HEK293T (cell line): ENCODE data around the gene MED9.

Source experiments
- CTCF ChIA-PET: fragments of 350-600 bp; formaldehyde crosslinking; extraction: SDS; loops from one replicate; lab custom pipeline; 2021; ENCODE audit warnings: antibody characterized with exemption, inconsistent platforms; lab: Yijun Ruan, JAX
- POLR2A ChIA-PET: fragments of 350-600 bp; formaldehyde crosslinking; extraction: SDS; loops from one replicate; lab custom pipeline; 2020; ENCODE audit warnings: antibody characterized with exemption, inconsistent platforms; lab: Yijun Ruan, JAX
- DNase-seq: peaks from one replicate; pipeline ENCODE4 v3.0.0; 2012; ENCODE audit warnings: mixed read lengths; ENCODE audit errors: extremely low spot score
- ARNT ChIP-seq: fragments of 450-650 bp; IDR thresholded peaks from 2 replicates; pipeline ENCODE4 v1.6.1; 2017; ENCODE audit warnings: mild to moderate bottlenecking
- BHLHE40 ChIP-seq: fragments of 450-650 bp; IDR thresholded peaks from 2 replicates; pipeline ENCODE4 v1.6.1; 2016; ENCODE audit warnings: mild to moderate bottlenecking, moderate library complexity, borderline replicate concordance
- CTBP1 ChIP-seq: fragments of 450-650 bp; IDR thresholded peaks from 2 replicates; pipeline ENCODE4 v1.6.1; 2016; ENCODE audit warnings: borderline replicate concordance
- ELF4 ChIP-seq: fragments of 450-650 bp; IDR thresholded peaks from 2 replicates; pipeline ENCODE4 v1.6.1; 2017; ENCODE audit warnings: antibody characterized with exemption
- FOXA1 ChIP-seq: fragments of 450-650 bp; IDR thresholded peaks from 2 replicates; pipeline ENCODE4 v1.6.1; 2016; ENCODE audit warnings: mild to moderate bottlenecking
- FOXK2 ChIP-seq: fragments of 450-650 bp; IDR thresholded peaks from 2 replicates; pipeline ENCODE4 v1.6.1; 2016; ENCODE audit warnings: mild to moderate bottlenecking
- FOXM1 ChIP-seq: fragments of 450-650 bp; IDR thresholded peaks from 2 replicates; pipeline ENCODE4 v1.6.1; 2017; ENCODE audit warnings: mild to moderate bottlenecking, borderline replicate concordance
- HDGF ChIP-seq: fragments of 450-650 bp; IDR thresholded peaks from 2 replicates; pipeline ENCODE4 v1.6.1; 2017; ENCODE audit warnings: antibody characterized with exemption, borderline replicate concordance
- L3MBTL2 ChIP-seq: fragments of 450-650 bp; conservative IDR thresholded peaks from 2 replicates; pipeline ENCODE4 v1.6.1; 2016; ENCODE audit warnings: mild to moderate bottlenecking
- LEF1 ChIP-seq: fragments of 450-650 bp; IDR thresholded peaks from 2 replicates; pipeline ENCODE4 v1.6.1; 2017; ENCODE audit warnings: mild to moderate bottlenecking, borderline replicate concordance
- NFRKB ChIP-seq: fragments of 450-650 bp; IDR thresholded peaks from 2 replicates; pipeline ENCODE4 v1.6.1; 2016; ENCODE audit warnings: mild to moderate bottlenecking, moderate library complexity
- PKNOX1 ChIP-seq: fragments of 450-650 bp; IDR thresholded peaks from 2 replicates; pipeline ENCODE4 v1.6.1; 2016
- SP1 ChIP-seq: fragments of 450-650 bp; IDR thresholded peaks from 2 replicates; pipeline ENCODE4 v1.6.1; 2017
- SUZ12 ChIP-seq: fragments of 450-650 bp; IDR thresholded peaks from 2 replicates; pipeline ENCODE4 v1.6.1; 2016; ENCODE audit warnings: mild to moderate bottlenecking
- TARDBP ChIP-seq: fragments of 450-650 bp; IDR thresholded peaks from 2 replicates; pipeline ENCODE4 v1.6.1; 2016
- ZNF384 ChIP-seq: fragments of 450-650 bp; IDR thresholded peaks from 2 replicates; pipeline ENCODE4 v1.6.1; 2016

The MED9 gene

GRCh38 chr17:17491546-17491988 is 14.8 kb downstream of the MED9 start:
- no peak for DNase-seq
- ChIA-PET POLR2A (interaction anchor here (1.0 to 1.2 kb wide), 2 partner anchors 11 to 100 kb away, joined by 3 to 4 read pairs; partner anchors contain the start of gene PEMT), CTCF (interaction anchor here (0.5 to 1.1 kb wide), 2 partner anchors 122 to 436 kb away, joined by 3 to 4 read pairs; no protein-coding TSS in a partner anchor)
- no peak for TF ChIP-seq ELF4
- TF ChIP-seq SUZ12 = no peak
- TF ChIP-seq ARNT = no peak
- TF ChIP-seq ZNF384 = no peak
- TF ChIP-seq FOXA1 = no peak
- no peak for TF ChIP-seq LEF1

- CTCF ChIA-PET = interaction anchor here (0.9 kb wide), 1 partner anchor 8 kb away, joined by 6 read pairs; no protein-coding TSS in a partner anchor
- POLR2A ChIA-PET = interaction anchor here (1.0 kb wide), 1 partner anchor 100 kb away, joined by 3 read pairs; the partner anchor contains the start of gene PEMT
- TF ChIP-seq BHLHE40 = no peak
- no peak for TF ChIP-seq ZNF384
- no peak for TF ChIP-seq HDGF
- no peak for TF ChIP-seq FOXA1
- TF ChIP-seq L3MBTL2 = no peak
- TF ChIP-seq ELF4 = no peak
- no peak for TF ChIP-seq FOXM1
- TF ChIP-seq CTBP1 = no peak
- TF ChIP-seq SP1 = no peak
- TF ChIP-seq LEF1 = no peak
- TF ChIP-seq NFRKB = no peak
- no peak for TF ChIP-seq ARNT
- no peak for TF ChIP-seq SUZ12
- no peak for TF ChIP-seq FOXK2
- no peak for TF ChIP-seq TARDBP
- TF ChIP-seq PKNOX1 = no peak
- no peak for DNase-seq
Observed at GRCh38 chr17:17492085-17492484, 15.3 kb downstream of the MED9 start.

GRCh38 chr17:17492571-17492970 is 15.8 kb downstream of the MED9 start:
- POLR2A ChIA-PET = no interaction called here
- TF ChIP-seq SP1 (no peak), L3MBTL2 (no peak), LEF1 (no peak), ZNF384 (no peak)
- no peak for DNase-seq
- CTCF ChIA-PET = interaction anchor here (0.9 kb wide), 1 partner anchor 9 kb away, joined by 6 read pairs; no protein-coding TSS in a partner anchor

GRCh38 chr17:17493249-17493985 is 16.6 kb downstream of the MED9 start:
- POLR2A ChIA-PET = no interaction called here
- no peak for TF ChIP-seq ELF4
- no peak for TF ChIP-seq FOXA1
- no peak for TF ChIP-seq CTBP1
- TF ChIP-seq PKNOX1 = no peak
- no peak for TF ChIP-seq ZNF384
- no peak for TF ChIP-seq HDGF
- TF ChIP-seq FOXM1 = no peak
- no peak for TF ChIP-seq NFRKB
- TF ChIP-seq LEF1 = no peak
- CTCF ChIA-PET = no interaction called here
- DNase-seq = no peak

GRCh38 chr17:17493986-17494466 is 17.2 kb downstream of the MED9 start:
- CTCF ChIA-PET = no interaction called here
- POLR2A ChIA-PET = no interaction called here
- DNase-seq = no peak
- no peak for TF ChIP-seq NFRKB
- TF ChIP-seq BHLHE40 = no peak
- TF ChIP-seq ZNF384 = no peak
- TF ChIP-seq L3MBTL2 = no peak
- no peak for TF ChIP-seq LEF1
- no peak for TF ChIP-seq HDGF

- DNase-seq = no peak
- ChIA-PET POLR2A (no interaction called here), CTCF (no interaction called here)
- TF ChIP-seq FOXM1 = no peak
Observed at GRCh38 chr17:17494499-17494869, 17.7 kb downstream of the MED9 start.

- DNase-seq = no peak
- TF ChIP-seq ARNT = no peak
- POLR2A ChIA-PET = no interaction called here
- CTCF ChIA-PET = no interaction called here
Observed at GRCh38 chr17:17494870-17495535, 18.2 kb downstream of the MED9 start.
